Left hindlimb (tissue), 1 donor: ENCODE measurements around the gene OR4C12.
"Not testable (repeated sequence)": the region's sequence is repeated elsewhere in the genome, so short reads cannot be mapped to it uniquely, and the experiment has no call there.

Experiments
- DNase-seq: peaks from one replicate; pipeline ENCODE4 v3.0.0-alpha.2; 2018

The OR4C12 gene

DNA sequence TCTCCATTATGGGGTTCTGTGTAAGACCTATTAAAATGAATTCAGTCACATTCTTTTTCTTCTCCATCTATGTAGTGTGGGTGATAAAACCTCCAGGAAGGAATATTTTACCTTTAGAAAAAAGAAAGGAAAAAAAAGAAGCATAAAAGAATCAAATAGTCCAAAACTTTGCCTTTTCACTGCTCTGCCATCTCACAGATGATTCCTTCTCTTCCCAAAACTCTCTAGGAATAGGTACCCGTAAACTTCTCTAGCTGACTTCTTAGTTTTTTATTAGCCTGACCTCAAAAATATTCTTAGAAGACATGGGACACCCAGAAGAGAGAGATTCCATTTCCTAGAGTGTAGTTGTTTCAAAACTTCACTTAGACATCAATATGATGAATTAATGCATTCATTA is at the start of gene OR4C12:
Gene OR4C12, minus strand, starts transcription at position 101 of the 400 bp plus-strand sequence. Its CDS starts 34 bp downstream, at position 67.
- DNase-seq: not testable (repeated sequence)

DNA sequence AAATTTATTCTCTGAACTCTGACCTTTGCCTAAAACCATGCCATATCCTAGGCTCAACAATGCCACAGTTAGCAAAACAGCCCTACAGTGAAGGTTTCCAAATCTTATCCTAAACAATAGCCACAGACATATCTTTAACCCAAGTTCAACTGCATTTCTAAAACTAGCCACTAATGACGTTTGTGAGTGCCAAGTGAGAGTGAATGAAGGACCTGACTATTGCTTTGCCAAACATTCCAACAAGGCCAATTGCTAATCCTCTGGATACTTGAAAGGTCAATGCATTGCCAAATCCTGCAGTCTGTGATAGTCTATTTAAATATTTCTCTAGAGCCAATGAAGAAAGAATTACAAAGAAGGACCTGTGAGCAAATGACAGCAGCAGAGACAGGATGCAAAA is 47.9 kb upstream of the OR4C12 start:
- no peak for DNase-seq

DNA sequence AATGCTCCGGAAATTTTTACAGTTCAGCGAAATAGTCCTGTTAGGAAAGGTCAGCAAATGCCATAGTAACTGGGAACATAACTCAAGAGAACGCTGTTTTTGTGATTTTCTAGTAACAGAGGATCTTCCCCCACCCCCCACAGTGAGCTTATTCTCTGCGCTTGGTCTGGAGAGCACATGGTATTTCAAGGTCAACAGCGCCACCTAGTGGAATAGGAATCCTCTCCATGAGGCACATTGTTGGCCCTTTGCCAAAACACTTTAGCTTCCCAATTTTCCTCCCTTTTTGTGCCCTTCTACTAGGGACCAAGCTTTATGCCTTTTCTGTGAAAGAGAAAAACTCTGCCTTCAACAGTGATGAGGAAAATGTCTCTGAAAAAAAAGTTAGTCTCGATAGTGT is 13.2 kb upstream of the OR4C12 start:
- DNase-seq: no peak

DNA sequence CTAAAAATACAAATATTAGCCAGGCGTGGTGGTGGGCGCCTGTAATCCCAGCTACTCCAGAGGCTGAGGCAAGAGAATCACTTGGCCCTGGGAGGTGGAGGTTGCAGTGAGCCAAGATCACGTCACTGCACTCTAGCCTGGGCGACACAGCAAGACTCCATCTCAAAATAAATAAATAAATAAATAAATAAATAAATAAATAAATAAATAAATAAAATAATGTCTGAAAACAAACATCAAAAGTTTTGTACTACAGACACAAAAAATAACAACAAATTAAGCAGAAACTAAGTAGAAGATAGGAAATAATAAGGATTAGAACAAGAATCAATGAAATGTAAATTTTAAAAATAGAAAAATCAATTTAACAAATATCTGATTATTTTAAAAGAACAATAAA is 8.9 kb downstream of the OR4C12 start:
- DNase-seq: not testable (repeated sequence)

DNA sequence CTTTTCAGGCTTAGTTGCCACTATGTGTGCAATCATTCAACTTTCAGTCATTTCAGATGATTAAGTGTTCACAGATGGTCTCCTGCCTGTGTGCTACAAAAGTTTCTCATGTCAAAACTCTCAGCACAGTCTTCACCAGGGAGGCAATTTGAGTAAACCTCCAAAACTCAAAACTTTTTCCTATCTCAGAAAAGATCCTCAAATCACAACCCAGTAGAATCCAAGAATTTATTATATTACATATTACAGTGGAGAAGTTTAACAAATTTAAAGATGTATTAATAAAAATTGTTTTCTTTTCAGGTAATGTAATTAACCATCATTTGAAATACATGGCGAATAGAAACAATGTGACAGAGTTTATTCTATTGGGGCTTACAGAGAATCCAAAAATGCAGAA is 30.2 kb downstream of the OR4C12 start, which contains the start of gene OR4C13:
Gene OR4C13, plus strand, starts transcription at position 301 of the 400 bp plus-strand sequence. Its CDS starts 32 bp downstream, at position 333.
- no peak for DNase-seq

DNA sequence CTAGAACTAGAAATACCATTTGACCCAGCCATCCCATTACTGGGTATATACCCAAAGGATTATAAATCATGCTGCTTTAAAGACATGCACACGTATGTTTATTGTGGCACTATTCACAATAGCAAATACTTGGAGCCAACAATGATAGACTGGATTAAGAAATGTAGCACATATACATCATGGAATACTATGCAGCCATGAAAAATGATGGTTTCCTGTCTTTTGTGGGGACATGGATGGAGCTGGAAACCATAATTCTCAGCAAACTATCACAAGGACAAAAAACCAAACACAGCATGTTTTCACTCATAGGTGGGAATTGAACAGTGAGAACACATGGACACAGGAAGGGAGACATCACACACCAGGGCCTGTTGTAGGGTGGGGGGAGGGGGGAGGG is 33.6 kb downstream of the OR4C12 start:
- not testable (repeated sequence) for DNase-seq
